Measurements from ENCODE around the gene C1orf167.

DNA sequence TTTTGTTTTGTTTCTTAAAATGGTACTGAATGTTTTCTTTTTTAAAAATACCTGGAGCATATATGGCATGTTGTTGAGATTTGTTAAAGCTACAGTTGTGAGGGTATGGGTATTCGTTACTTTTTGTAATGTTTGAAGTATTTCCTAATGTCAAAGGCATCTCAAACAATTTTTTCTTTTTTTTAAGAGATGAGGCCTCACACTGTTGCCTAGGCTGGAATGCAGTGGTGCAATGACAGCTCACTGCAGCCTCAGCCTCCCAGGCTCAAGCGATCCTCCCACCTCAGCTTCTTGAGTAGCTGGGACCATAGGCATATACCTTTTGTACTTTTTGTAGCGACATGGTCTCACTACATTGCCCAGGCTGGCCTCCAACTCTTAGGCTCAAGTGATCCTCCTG lies 60.1 kb downstream of the C1orf167 start:
- TF ChIP-seq, protein P1, sequence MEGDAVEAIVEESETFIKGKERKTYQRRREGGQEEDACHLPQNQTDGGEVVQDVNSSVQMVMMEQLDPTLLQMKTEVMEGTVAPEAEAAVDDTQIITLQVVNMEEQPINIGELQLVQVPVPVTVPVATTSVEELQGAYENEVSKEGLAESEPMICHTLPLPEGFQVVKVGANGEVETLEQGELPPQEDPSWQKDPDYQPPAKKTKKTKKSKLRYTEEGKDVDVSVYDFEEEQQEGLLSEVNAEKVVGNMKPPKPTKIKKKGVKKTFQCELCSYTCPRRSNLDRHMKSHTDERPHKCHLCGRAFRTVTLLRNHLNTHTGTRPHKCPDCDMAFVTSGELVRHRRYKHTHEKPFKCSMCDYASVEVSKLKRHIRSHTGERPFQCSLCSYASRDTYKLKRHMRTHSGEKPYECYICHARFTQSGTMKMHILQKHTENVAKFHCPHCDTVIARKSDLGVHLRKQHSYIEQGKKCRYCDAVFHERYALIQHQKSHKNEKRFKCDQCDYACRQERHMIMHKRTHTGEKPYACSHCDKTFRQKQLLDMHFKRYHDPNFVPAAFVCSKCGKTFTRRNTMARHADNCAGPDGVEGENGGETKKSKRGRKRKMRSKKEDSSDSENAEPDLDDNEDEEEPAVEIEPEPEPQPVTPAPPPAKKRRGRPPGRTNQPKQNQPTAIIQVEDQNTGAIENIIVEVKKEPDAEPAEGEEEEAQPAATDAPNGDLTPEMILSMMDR (IDR thresholded peaks at IDR 0.05): no peak
- TF ChIP-seq EZH2phosphoT487 (IDR thresholded peaks at IDR 0.05) (no peak), EZH2 (IDR thresholded peaks at IDR 0.05) (no peak)
